GM23338 (cell line): Measurements from ENCODE around the gene TNFSF12. TPM values are rescaled to one million over a fixed set of nuclear protein-coding genes. Genes with fewer than 3 reads are reported as not detected.

Source experiments
- ATAC-seq: fragments of 200-7000 bp; cut with Tn5 transposase; 3 replicates; pipeline ENCODE4 v1.9.1; 2020
- DNase-seq: peaks from one replicate; pipeline ENCODE4 v3.0.0-alpha.2; 2015; ENCODE audit warnings: low spot score
- H2AFZ ChIP-seq: fragments of 200-600 bp; sonication (generic); 2 replicates; pipeline ENCODE4 v1.8.0; 2016; ENCODE audit warnings: antibody characterized with exemption, mild to moderate bottlenecking, moderate library complexity
- H3F3A ChIP-seq: fragments of 200-600 bp; sonication (generic); replicated peaks from 2 replicates; pipeline ENCODE4 v1.8.0; 2017; ENCODE audit warnings: antibody characterized with exemption, mixed run types, low read depth
- H3K27ac ChIP-seq: fragments of 200-600 bp; sonication (generic); 2 replicates; pipeline ENCODE4 v1.6.1; 2016; ENCODE audit warnings: low read depth
- H3K27me3 ChIP-seq: fragments of 200-600 bp; sonication (generic); 2 replicates; pipeline ENCODE4 v1.8.0; 2016; ENCODE audit warnings: mild to moderate bottlenecking, mixed run types, moderate library complexity; ENCODE audit not compliant: insufficient read depth
- H3K36me3 ChIP-seq: fragments of 200-600 bp; sonication (generic); 2 replicates; pipeline ENCODE4 v1.8.0; 2016; ENCODE audit warnings: mild to moderate bottlenecking; ENCODE audit not compliant: insufficient read depth
- H3K4me1 ChIP-seq: fragments of 200-600 bp; sonication (generic); 2 replicates; pipeline ENCODE4 v1.8.0; 2016; ENCODE audit warnings: mild to moderate bottlenecking, moderate library complexity; ENCODE audit not compliant: insufficient read depth
- H3K4me2 ChIP-seq: fragments of 200-600 bp; sonication (generic); 2 replicates; pipeline ENCODE4 v1.7.1; 2017; ENCODE audit warnings: mixed run types
- H3K4me3 ChIP-seq: fragments of 200-600 bp; sonication (generic); 2 replicates; pipeline ENCODE4 v1.6.1; 2016; ENCODE audit warnings: mixed run types
- H3K79me2 ChIP-seq: fragments of 200-600 bp; sonication (generic); replicated peaks from 2 replicates; pipeline ENCODE4 v1.8.0; 2017; ENCODE audit warnings: mild to moderate bottlenecking; ENCODE audit not compliant: insufficient read depth
- H3K9me2 ChIP-seq: fragments of 200-600 bp; sonication (generic); 2 replicates; pipeline ENCODE4 v1.8.0; 2017; ENCODE audit not compliant: insufficient read depth
- H4K20me1 ChIP-seq: fragments of 200-600 bp; sonication (generic); replicated peaks from 2 replicates; pipeline ENCODE4 v1.8.0; 2017; ENCODE audit warnings: mild to moderate bottlenecking; ENCODE audit not compliant: insufficient read depth
- H3K27ac Mint-ChIP-seq: 2 replicates; pipeline ENCODE4 v1.8.0; 2020; ENCODE audit warnings: inconsistent platforms, mild to moderate bottlenecking, moderate library complexity, mixed read lengths
- H3K27me3 Mint-ChIP-seq: 3 replicates; pipeline ENCODE4 v1.8.0; 2022; ENCODE audit warnings: low read depth, mild to moderate bottlenecking, moderate library complexity, mixed read lengths, inconsistent platforms; ENCODE audit not compliant: insufficient read depth, poor library complexity
- H3K36me3 Mint-ChIP-seq: 3 replicates; pipeline ENCODE4 v1.8.0; 2021; ENCODE audit warnings: low read depth, mild to moderate bottlenecking, inconsistent platforms, moderate library complexity, mixed read lengths
- H3K4me1 Mint-ChIP-seq: 3 replicates; pipeline ENCODE4 v1.8.0; 2020; ENCODE audit warnings: mild to moderate bottlenecking, inconsistent platforms, mixed read lengths
- H3K4me3 Mint-ChIP-seq: 3 replicates; pipeline ENCODE4 v1.8.0; 2021; ENCODE audit warnings: moderate library complexity, mild to moderate bottlenecking, inconsistent platforms, mixed read lengths
- H3K9me3 Mint-ChIP-seq: 3 replicates; pipeline ENCODE4 v1.8.0; 2020; ENCODE audit warnings: moderate library complexity, mild to moderate bottlenecking, inconsistent platforms, mixed read lengths
- CREB1 ChIP-seq: fragments of 250-450 bp; sonication (Bioruptor Pico); IDR thresholded peaks from 2 replicates; pipeline ENCODE4 v1.5.0; 2020; ENCODE audit warnings: low read depth, mild to moderate bottlenecking, moderate library complexity
- ETS1 ChIP-seq: IDR thresholded peaks from 2 replicates; pipeline ENCODE4 v1.6.1; 2016; ENCODE audit warnings: antibody characterized with exemption
- EZH2 ChIP-seq: fragments of 200-600 bp; sonication (generic); IDR thresholded peaks from one replicate; pipeline ENCODE4 v1.8.0; 2017; ENCODE audit warnings: antibody characterized with exemption, mild to moderate bottlenecking, low read depth; ENCODE audit not compliant: unreplicated experiment
- EZH2phosphoT487 ChIP-seq: fragments of 200-600 bp; sonication (generic); IDR thresholded peaks from one replicate; pipeline ENCODE4 v1.8.1; 2018; ENCODE audit warnings: antibody characterized with exemption; ENCODE audit not compliant: unreplicated experiment
- JUNB ChIP-seq: IDR thresholded peaks from one replicate; pipeline ENCODE4 v1.6.1; 2016; ENCODE audit warnings: antibody characterized with exemption; ENCODE audit not compliant: unreplicated experiment
- NANOG ChIP-seq: IDR thresholded peaks from 2 replicates; pipeline ENCODE4 v1.6.1; 2016; ENCODE audit warnings: antibody characterized with exemption, borderline replicate concordance
- ZNF114 ChIP-seq: fragments of 250-450 bp; sonication (Bioruptor Pico); IDR thresholded peaks from 2 replicates; pipeline ENCODE4 v1.5.0; 2020; ENCODE audit warnings: mild to moderate bottlenecking, moderate library complexity
- polyA plus RNA-seq: library from polyadenylated mRNA; unstranded; fragments of >200 nt; fragmentation: Nextera tagmentation; extraction: Ambion mirVana; gene quantifications from 2 replicates; pipeline ENCODE4 v1.2.1, GENCODE V29; 2016
- total RNA-seq: library from RNA; depleted of rRNA; stranded (reverse); fragments of >200 nt; shearing (Covaris generic); gene quantifications from 2 replicates; pipeline ENCODE4 v1.2.3, GENCODE V29; 2014
- TF ChIP-seq, protein P1 (sequence below), 2 experiments: fragments of 200-600 bp in 1 of 2; sonication (generic) in 1 of 2; conservative IDR thresholded peaks; 2 replicates each; pipeline versions ENCODE4 v1.5.1 to v1.6.1; 2016 to 2017; ENCODE audit warnings: antibody characterized with exemption in 2 of 2, low read depth in 2 of 2, mild to moderate bottlenecking in 2 of 2, moderate library complexity in 1 of 2
- TF ChIP-seq, protein P2 (sequence below): IDR thresholded peaks from one replicate; pipeline ENCODE4 v1.6.1; 2018; ENCODE audit warnings: antibody characterized with exemption; ENCODE audit not compliant: unreplicated experiment

The TNFSF12 gene
- total and polyA plus RNA-seq, 2 experiments from 2014 or later: 3.5 to 6.0 TPM

GRCh38 chr17:7499161-7499560, 49.7 kb upstream of the TNFSF12 start:
- H3K9me3 Mint-ChIP-seq: no peaks in the 10 kb centered on the region; the same call in 2 of the 3 replicates
- peaks cover 52% of the 10 kb centered on the region for H3K36me3 ChIP-seq
- H3K4me3 ChIP-seq: no peak overlapping the region
- no peak for TF ChIP-seq ZNF114
- no peaks in the 10 kb centered on the region for H3K9me2 ChIP-seq
- H3K4me2 ChIP-seq: no peak overlapping the region
- DNase-seq (no peak), ATAC-seq (no peak)
- H3K36me3 Mint-ChIP-seq: peaks cover 94% of the 10 kb centered on the region
- H3K27me3 Mint-ChIP-seq: peaks cover 8% of the 10 kb centered on the region
- peaks cover 6% of the 10 kb centered on the region; the same call in 1 of the 2 replicates for H4K20me1 ChIP-seq
- H3K27me3 ChIP-seq: no peaks in the 10 kb centered on the region
- H3K27ac ChIP-seq: no peak overlapping the region
- no peak overlapping the region for H3K27ac Mint-ChIP-seq
- H3K4me3 Mint-ChIP-seq: no peak overlapping the region
- peaks cover 18% of the 10 kb centered on the region for H3K79me2 ChIP-seq
- H2AFZ ChIP-seq: no peak overlapping the region
- H3K4me1 Mint-ChIP-seq: no peaks in the 10 kb centered on the region
- no peaks in the 10 kb centered on the region for H3K4me1 ChIP-seq
- peaks cover 7% of the 10 kb centered on the region; the same call in 1 of the 2 replicates for H3F3A ChIP-seq

DNA sequence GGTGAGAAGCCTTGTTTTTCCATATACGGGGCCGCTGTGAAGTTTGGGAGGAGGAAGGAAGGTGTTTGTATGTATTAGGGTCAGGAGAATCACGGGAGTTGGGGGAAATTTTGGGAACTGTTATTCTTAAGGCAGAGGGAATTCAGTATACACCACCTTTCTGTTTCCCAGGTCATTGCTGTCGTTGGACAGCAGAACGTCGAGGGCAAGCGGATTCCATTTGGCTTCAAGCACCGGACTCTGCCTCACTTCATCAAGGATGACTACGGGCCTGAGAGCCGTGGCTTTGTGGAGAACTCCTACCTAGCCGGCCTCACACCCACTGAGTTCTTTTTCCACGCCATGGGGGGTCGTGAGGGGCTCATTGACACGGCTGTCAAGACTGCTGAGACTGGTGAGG, 47.1 kb upstream of the TNFSF12 start:
- H3F3A ChIP-seq: peaks cover 7% of the 10 kb centered on the region; the same call in 1 of the 2 replicates
- TF ChIP-seq CREB1 (CRISPR knock-in tag): no peak
- no peak for TF ChIP-seq EZH2
- no peaks in the 10 kb centered on the region; the same call in 1 of the 2 replicates for H3K79me2 ChIP-seq
- DNase-seq (no peak), ATAC-seq (no peak)
- H3K4me3 Mint-ChIP-seq: no peak overlapping the region
- H3K27ac Mint-ChIP-seq: no peak overlapping the region
- H3K4me3 ChIP-seq: no peak overlapping the region
- peaks cover 72% of the 10 kb centered on the region for H3K36me3 ChIP-seq
- no peaks in the 10 kb centered on the region for H3K9me3 Mint-ChIP-seq
- H3K27ac ChIP-seq: no peak overlapping the region
- peaks cover 6% of the 10 kb centered on the region; the same call in 1 of the 2 replicates for H4K20me1 ChIP-seq
- H3K36me3 Mint-ChIP-seq: peaks cover 95% of the 10 kb centered on the region
- H3K27me3 Mint-ChIP-seq: peaks cover 2% of the 10 kb centered on the region
- H3K9me2 ChIP-seq: no peaks in the 10 kb centered on the region
- H3K4me1 ChIP-seq: no peaks in the 10 kb centered on the region
- H3K4me1 Mint-ChIP-seq: no peaks in the 10 kb centered on the region
- H3K27me3 ChIP-seq: no peaks in the 10 kb centered on the region
- H3K4me2 ChIP-seq: no peak overlapping the region
- H2AFZ ChIP-seq: no peak overlapping the region

DNA sequence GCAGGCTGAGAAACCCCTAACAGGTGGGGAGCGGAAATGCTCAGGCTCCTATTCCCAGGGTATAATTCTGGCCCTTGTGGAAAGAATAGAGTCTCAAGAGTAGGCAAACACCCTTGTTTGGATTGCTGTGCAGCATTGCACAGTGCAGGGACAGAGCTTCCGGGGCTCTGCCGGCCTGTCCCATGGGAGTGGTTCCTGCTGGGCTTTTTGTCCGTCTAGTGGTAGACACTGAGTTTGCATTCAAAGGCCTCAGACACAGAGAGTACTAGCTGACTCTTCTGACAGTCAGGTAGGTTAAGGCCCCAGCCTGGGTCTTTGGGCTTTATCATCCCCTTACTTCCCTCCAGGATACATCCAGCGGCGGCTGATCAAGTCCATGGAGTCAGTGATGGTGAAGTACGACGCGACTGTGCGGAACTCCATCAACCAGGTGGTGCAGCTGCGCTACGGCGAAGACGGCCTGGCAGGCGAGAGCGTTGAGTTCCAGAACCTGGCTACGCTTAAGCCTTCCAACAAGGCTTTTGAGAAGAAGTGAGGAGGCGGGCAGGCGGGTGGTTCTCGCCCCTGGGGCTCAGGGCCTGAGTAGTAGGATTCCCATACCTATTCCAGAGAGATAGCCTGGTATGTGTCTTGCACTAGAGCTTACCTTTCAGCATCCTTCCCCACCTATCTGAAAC, 46.5 kb upstream of the TNFSF12 start:
- no peak overlapping the region for H3K27ac ChIP-seq
- DNase-seq (no peak), ATAC-seq (0 out of 3 replicates have a peak, but pooled peaks have one; percentile 22)
- no peaks in the 10 kb centered on the region for H3K9me2 ChIP-seq
- Mint-ChIP-seq H3K9me3 (no peaks in the 10 kb centered on the region), H3K36me3 (peaks cover 95% of the 10 kb centered on the region), H3K27ac (no peak overlapping the region), H3K4me1 (no peaks in the 10 kb centered on the region), H3K4me3 (no peak overlapping the region; the same call in 2 of the 3 replicates), H3K27me3 (peaks cover 2% of the 10 kb centered on the region)
- peaks cover 7% of the 10 kb centered on the region; the same call in 1 of the 2 replicates for H3F3A ChIP-seq
- H3K79me2 ChIP-seq: no peaks in the 10 kb centered on the region; the same call in 1 of the 2 replicates
- no peaks in the 10 kb centered on the region for H3K4me1 ChIP-seq
- H3K36me3 ChIP-seq: peaks cover 73% of the 10 kb centered on the region
- no peaks in the 10 kb centered on the region for H3K27me3 ChIP-seq
- H2AFZ ChIP-seq: no peak overlapping the region
- H3K4me2 ChIP-seq: no peak overlapping the region
- peaks cover 6% of the 10 kb centered on the region; the same call in 1 of the 2 replicates for H4K20me1 ChIP-seq
- H3K4me3 ChIP-seq: no peak overlapping the region
- TF ChIP-seq EZH2 (no peak), ZNF114 (no peak), NANOG (no peak), EZH2phosphoT487 (no peak), ETS1 (no peak), JUNB (no peak), CREB1 (CRISPR knock-in tag) (no peak)
- TF ChIP-seq, protein P1, sequence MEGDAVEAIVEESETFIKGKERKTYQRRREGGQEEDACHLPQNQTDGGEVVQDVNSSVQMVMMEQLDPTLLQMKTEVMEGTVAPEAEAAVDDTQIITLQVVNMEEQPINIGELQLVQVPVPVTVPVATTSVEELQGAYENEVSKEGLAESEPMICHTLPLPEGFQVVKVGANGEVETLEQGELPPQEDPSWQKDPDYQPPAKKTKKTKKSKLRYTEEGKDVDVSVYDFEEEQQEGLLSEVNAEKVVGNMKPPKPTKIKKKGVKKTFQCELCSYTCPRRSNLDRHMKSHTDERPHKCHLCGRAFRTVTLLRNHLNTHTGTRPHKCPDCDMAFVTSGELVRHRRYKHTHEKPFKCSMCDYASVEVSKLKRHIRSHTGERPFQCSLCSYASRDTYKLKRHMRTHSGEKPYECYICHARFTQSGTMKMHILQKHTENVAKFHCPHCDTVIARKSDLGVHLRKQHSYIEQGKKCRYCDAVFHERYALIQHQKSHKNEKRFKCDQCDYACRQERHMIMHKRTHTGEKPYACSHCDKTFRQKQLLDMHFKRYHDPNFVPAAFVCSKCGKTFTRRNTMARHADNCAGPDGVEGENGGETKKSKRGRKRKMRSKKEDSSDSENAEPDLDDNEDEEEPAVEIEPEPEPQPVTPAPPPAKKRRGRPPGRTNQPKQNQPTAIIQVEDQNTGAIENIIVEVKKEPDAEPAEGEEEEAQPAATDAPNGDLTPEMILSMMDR (conservative IDR thresholded peaks at IDR 0.05; ENCODE audit: low read depth in 2 of 2): no peak
- TF ChIP-seq, protein P2, sequence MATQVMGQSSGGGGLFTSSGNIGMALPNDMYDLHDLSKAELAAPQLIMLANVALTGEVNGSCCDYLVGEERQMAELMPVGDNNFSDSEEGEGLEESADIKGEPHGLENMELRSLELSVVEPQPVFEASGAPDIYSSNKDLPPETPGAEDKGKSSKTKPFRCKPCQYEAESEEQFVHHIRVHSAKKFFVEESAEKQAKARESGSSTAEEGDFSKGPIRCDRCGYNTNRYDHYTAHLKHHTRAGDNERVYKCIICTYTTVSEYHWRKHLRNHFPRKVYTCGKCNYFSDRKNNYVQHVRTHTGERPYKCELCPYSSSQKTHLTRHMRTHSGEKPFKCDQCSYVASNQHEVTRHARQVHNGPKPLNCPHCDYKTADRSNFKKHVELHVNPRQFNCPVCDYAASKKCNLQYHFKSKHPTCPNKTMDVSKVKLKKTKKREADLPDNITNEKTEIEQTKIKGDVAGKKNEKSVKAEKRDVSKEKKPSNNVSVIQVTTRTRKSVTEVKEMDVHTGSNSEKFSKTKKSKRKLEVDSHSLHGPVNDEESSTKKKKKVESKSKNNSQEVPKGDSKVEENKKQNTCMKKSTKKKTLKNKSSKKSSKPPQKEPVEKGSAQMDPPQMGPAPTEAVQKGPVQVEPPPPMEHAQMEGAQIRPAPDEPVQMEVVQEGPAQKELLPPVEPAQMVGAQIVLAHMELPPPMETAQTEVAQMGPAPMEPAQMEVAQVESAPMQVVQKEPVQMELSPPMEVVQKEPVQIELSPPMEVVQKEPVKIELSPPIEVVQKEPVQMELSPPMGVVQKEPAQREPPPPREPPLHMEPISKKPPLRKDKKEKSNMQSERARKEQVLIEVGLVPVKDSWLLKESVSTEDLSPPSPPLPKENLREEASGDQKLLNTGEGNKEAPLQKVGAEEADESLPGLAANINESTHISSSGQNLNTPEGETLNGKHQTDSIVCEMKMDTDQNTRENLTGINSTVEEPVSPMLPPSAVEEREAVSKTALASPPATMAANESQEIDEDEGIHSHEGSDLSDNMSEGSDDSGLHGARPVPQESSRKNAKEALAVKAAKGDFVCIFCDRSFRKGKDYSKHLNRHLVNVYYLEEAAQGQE: no peak
